IPS-20b (cell line): Measurements from ENCODE around the gene CNOT1.
"Not testable (repeated sequence)": the region's sequence is repeated elsewhere in the genome, so short reads cannot be mapped to it uniquely, and the experiment has no call there.

ENCODE experiments used
- H3K27ac ChIP-seq: one replicate; pipeline ENCODE4 v1.5.1; 2013; ENCODE audit warnings: low read length
- H3K27me3 ChIP-seq: 2 replicates; pipeline ENCODE4 v1.6.1; 2013; ENCODE audit warnings: mild to moderate bottlenecking, low read length, inconsistent platforms; ENCODE audit not compliant: insufficient read depth
- H3K36me3 ChIP-seq: 2 replicates; pipeline ENCODE4 v1.6.1; 2013; ENCODE audit warnings: low read depth, mild to moderate bottlenecking, inconsistent platforms, low read length, moderate library complexity; ENCODE audit not compliant: insufficient read depth
- H3K4me1 ChIP-seq: 2 replicates; pipeline ENCODE4 v1.6.1; 2013; ENCODE audit warnings: mild to moderate bottlenecking, control low read depth, inconsistent platforms, low read length, moderate library complexity; ENCODE audit not compliant: insufficient read depth
- H3K4me3 ChIP-seq: 2 replicates; pipeline ENCODE4 v1.5.1; 2013; ENCODE audit warnings: mild to moderate bottlenecking, low read length, inconsistent platforms
- H3K9ac ChIP-seq: 2 replicates; pipeline ENCODE4 v1.6.1; 2013; ENCODE audit warnings: low read depth, mild to moderate bottlenecking, inconsistent platforms, low read length, moderate library complexity
- H3K9me3 ChIP-seq: 2 replicates; pipeline ENCODE4 v1.6.1; 2013; ENCODE audit warnings: mild to moderate bottlenecking, low read depth, low read length, inconsistent platforms; ENCODE audit not compliant: insufficient read depth

CNOT1 gene

GRCh38 chr16:58637021-58637420 lies 7.4 kb upstream of the CNOT1 start:
- H3K4me3 ChIP-seq = not testable (repeated sequence)

GRCh38 chr16:58636466-58636865 lies 6.8 kb upstream of the CNOT1 start:
- Histone ChIP-seq H3K36me3 (no peaks in the 10 kb centered on the region), H3K9ac (no peak overlapping the region), H3K27me3 (no peaks in the 10 kb centered on the region), H3K9me3 (no peaks in the 10 kb centered on the region), H3K4me1 (no peaks in the 10 kb centered on the region), H3K27ac (no peak overlapping the region), H3K4me3 (no peak overlapping the region)

More at GRCh38 chr16:58637021-58637420, 7.4 kb upstream of the CNOT1 start:
- not testable (repeated sequence) for H3K27me3 ChIP-seq, H3K9ac ChIP-seq, H3K36me3 ChIP-seq, H3K27ac ChIP-seq, H3K4me1 ChIP-seq, H3K9me3 ChIP-seq

GRCh38 chr16:58635502-58635901 lies 5.9 kb upstream of the CNOT1 start:
- H3K9ac ChIP-seq = no peak overlapping the region
- H3K27me3 ChIP-seq = no peaks in the 10 kb centered on the region
- H3K9me3 ChIP-seq = no peaks in the 10 kb centered on the region
- H3K4me1 ChIP-seq = no peaks in the 10 kb centered on the region
- no peak overlapping the region for H3K27ac ChIP-seq
- no peaks in the 10 kb centered on the region for H3K36me3 ChIP-seq
- H3K4me3 ChIP-seq = no peak overlapping the region

- H3K27me3 ChIP-seq = no peaks in the 10 kb centered on the region
- no peaks in the 10 kb centered on the region for H3K4me1 ChIP-seq
- H3K27ac ChIP-seq = no peak overlapping the region
- no peaks in the 10 kb centered on the region for H3K36me3 ChIP-seq
- H3K4me3 ChIP-seq = no peak overlapping the region
- no peak overlapping the region for H3K9ac ChIP-seq
- H3K9me3 ChIP-seq = no peaks in the 10 kb centered on the region
These were observed 4.7 kb upstream of the CNOT1 start for GRCh38 chr16:58634265-58634802.

- Histone ChIP-seq H3K36me3 (peaks cover 11% of the 10 kb centered on the region), H3K27me3 (no peaks in the 10 kb centered on the region), H3K27ac (peak overlapping the region; percentile 94), H3K9ac (peak overlapping the region; percentile 98), H3K9me3 (no peaks in the 10 kb centered on the region), H3K4me3 (peak overlapping the region; percentile 75), H3K4me1 (no peaks in the 10 kb centered on the region)
These were observed 537 bp downstream of the CNOT1 start for GRCh38 chr16:58628845-58629732.

GRCh38 chr16:58624209-58624608 lies 5.4 kb downstream of the CNOT1 start:
- no peak overlapping the region for H3K27ac ChIP-seq
- H3K9me3 ChIP-seq = no peaks in the 10 kb centered on the region
- peaks cover 52% of the 10 kb centered on the region for H3K36me3 ChIP-seq
- H3K9ac ChIP-seq = no peak overlapping the region
- H3K4me3 ChIP-seq = no peak overlapping the region
- H3K27me3 ChIP-seq = no peaks in the 10 kb centered on the region
- H3K4me1 ChIP-seq = no peaks in the 10 kb centered on the region

- H3K36me3 ChIP-seq = peaks cover 81% of the 10 kb centered on the region
- H3K9ac ChIP-seq = no peak overlapping the region
- no peaks in the 10 kb centered on the region for H3K4me1 ChIP-seq
- H3K4me3 ChIP-seq = no peak overlapping the region
- no peak overlapping the region for H3K27ac ChIP-seq
- H3K9me3 ChIP-seq = no peaks in the 10 kb centered on the region
- no peaks in the 10 kb centered on the region for H3K27me3 ChIP-seq
These were observed 9.2 kb downstream of the CNOT1 start for GRCh38 chr16:58620396-58620795.

GRCh38 chr16:58615280-58615679 lies 14.3 kb downstream of the CNOT1 start:
- H3K27ac ChIP-seq = no peak overlapping the region

GRCh38 chr16:58614860-58615259 lies 14.8 kb downstream of the CNOT1 start:
- no peak overlapping the region for H3K4me3 ChIP-seq
- H3K36me3 ChIP-seq = peaks cover 45% of the 10 kb centered on the region
- H3K9ac ChIP-seq = no peak overlapping the region
- no peaks in the 10 kb centered on the region for H3K4me1 ChIP-seq
- H3K27ac ChIP-seq = no peak overlapping the region
- H3K27me3 ChIP-seq = no peaks in the 10 kb centered on the region
- no peaks in the 10 kb centered on the region for H3K9me3 ChIP-seq

More at GRCh38 chr16:58615280-58615679, 14.3 kb downstream of the CNOT1 start:
- peaks cover 46% of the 10 kb centered on the region for H3K36me3 ChIP-seq
- no peaks in the 10 kb centered on the region for H3K27me3 ChIP-seq
- H3K9me3 ChIP-seq = no peaks in the 10 kb centered on the region
- no peaks in the 10 kb centered on the region for H3K4me1 ChIP-seq
- no peak overlapping the region for H3K9ac ChIP-seq
- H3K4me3 ChIP-seq = no peak overlapping the region

- Histone ChIP-seq H3K4me1 (no peaks in the 10 kb centered on the region), H3K9me3 (no peaks in the 10 kb centered on the region), H3K9ac (no peak overlapping the region), H3K4me3 (no peak overlapping the region), H3K36me3 (peaks cover 40% of the 10 kb centered on the region), H3K27ac (no peak overlapping the region), H3K27me3 (no peaks in the 10 kb centered on the region)
These were observed 15.4 kb downstream of the CNOT1 start for GRCh38 chr16:58614212-58614611.

GRCh38 chr16:58612965-58613364 lies 16.7 kb downstream of the CNOT1 start:
- H3K4me1 ChIP-seq, H3K9ac ChIP-seq, H3K4me3 ChIP-seq, H3K27me3 ChIP-seq, H3K9me3 ChIP-seq, H3K27ac ChIP-seq: not testable (repeated sequence)
- peaks cover 28% of the 10 kb centered on the region for H3K36me3 ChIP-seq

- peaks cover 30% of the 10 kb centered on the region for H3K36me3 ChIP-seq
These were observed 21.0 kb downstream of the CNOT1 start for GRCh38 chr16:58608601-58609136.

More at GRCh38 chr16:58608601-58609136, 21.0 kb downstream of the CNOT1 start:
- H3K9me3 ChIP-seq = no peaks in the 10 kb centered on the region
- H3K27me3 ChIP-seq = no peaks in the 10 kb centered on the region
- no peak overlapping the region for H3K9ac ChIP-seq
- no peak overlapping the region for H3K27ac ChIP-seq
- no peak overlapping the region for H3K4me3 ChIP-seq
- no peaks in the 10 kb centered on the region for H3K4me1 ChIP-seq
